Measurements from ENCODE around the gene CHEK1.

Gene CHEK1

GRCh38 chr11:125627236-125627910, 2.4 kb downstream of the CHEK1 start:
- no peak for TF ChIP-seq CTCF (IDR thresholded peaks at IDR 0.05)

GRCh38 chr11:125637840-125638239, 12.9 kb downstream of the CHEK1 start:
- TF ChIP-seq CTCF (IDR thresholded peaks at IDR 0.05), result no peak

GRCh38 chr11:125638315-125638714, 13.4 kb downstream of the CHEK1 start:
- TF ChIP-seq CTCF (IDR thresholded peaks at IDR 0.05), result no peak

- TF ChIP-seq CTCF (IDR thresholded peaks at IDR 0.05), result no peak
Measured at GRCh38 chr11:125645871-125646270, 20.9 kb downstream of the CHEK1 start.

- no peak for TF ChIP-seq CTCF (IDR thresholded peaks at IDR 0.05)
Measured at GRCh38 chr11:125649465-125650166, 24.7 kb downstream of the CHEK1 start.

- no peak for TF ChIP-seq CTCF (IDR thresholded peaks at IDR 0.05)
Measured at GRCh38 chr11:125662689-125663088, 37.7 kb downstream of the CHEK1 start.

DNA sequence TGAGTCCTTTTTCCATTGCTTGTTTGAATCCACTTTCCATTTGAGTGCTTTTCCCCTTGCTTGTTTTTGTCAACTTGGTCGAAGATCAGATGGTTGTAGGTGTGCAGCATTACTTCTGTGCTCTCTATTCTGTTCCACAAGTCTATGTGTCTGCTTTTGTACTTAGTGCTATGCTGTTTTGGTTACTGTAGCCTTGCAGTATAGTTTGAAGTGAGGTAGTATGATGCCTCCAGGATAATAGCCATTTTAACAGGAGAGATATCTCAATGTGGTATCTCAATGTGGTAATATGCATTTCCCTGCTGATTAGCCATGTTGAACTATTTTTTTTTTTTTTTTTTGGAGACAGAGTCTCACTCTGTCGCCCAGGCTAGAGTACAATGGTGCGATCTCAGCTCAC, 38.9 kb downstream of the CHEK1 start:
- no peak for TF ChIP-seq CTCF (IDR thresholded peaks at IDR 0.05)

All from LNCAP (cell line).